Thymus (tissue), 11 donors: ENCODE measurements around the gene FILIP1. TPM values are rescaled to one million over a fixed set of nuclear protein-coding genes. Genes with fewer than 3 reads are reported as not detected.

Experiments
- DNase-seq, 9 donors: peaks; one replicate each; pipeline ENCODE4 v3.0.0-alpha.2; 2013; ENCODE audit warnings: low spot score in 9 of 9, low read depth in 6 of 9, missing footprints in 1 of 9
- H3K27ac ChIP-seq, 2 donors: one replicate each; pipeline ENCODE4 v1.5.1; 2013; ENCODE audit warnings: control low read depth in 1 of 2, low read depth in 1 of 2, low read length in 1 of 2, mild to moderate bottlenecking in 1 of 2, moderate library complexity in 1 of 2
- H3K27me3 ChIP-seq, 2 donors: one replicate each; pipeline ENCODE4 v1.5.1; 2013; ENCODE audit warnings: low read length in 1 of 2; ENCODE audit not compliant: control insufficient read depth in 2 of 2, insufficient read depth in 1 of 2
- H3K36me3 ChIP-seq, 2 donors: one replicate each; pipeline ENCODE4 v1.5.1; 2013; ENCODE audit warnings: low read length in 1 of 2, mild to moderate bottlenecking in 1 of 2, moderate library complexity in 1 of 2; ENCODE audit not compliant: control insufficient read depth in 2 of 2, insufficient read depth in 2 of 2
- H3K4me1 ChIP-seq, 2 donors: one replicate each; pipeline ENCODE4 v1.5.1; 2013; ENCODE audit warnings: low read length in 2 of 2; ENCODE audit not compliant: control insufficient read depth in 2 of 2, insufficient read depth in 2 of 2
- H3K4me3 ChIP-seq, 2 donors: one replicate each; pipeline ENCODE4 v1.5.1; 2013; ENCODE audit warnings: low read length in 2 of 2, control low read depth in 1 of 2, mild to moderate bottlenecking in 1 of 2
- H3K9me3 ChIP-seq, 2 donors: one replicate each; pipeline ENCODE4 v1.5.1; 2013; ENCODE audit warnings: low read length in 1 of 2, mild to moderate bottlenecking in 1 of 2; ENCODE audit not compliant: control insufficient read depth in 2 of 2, insufficient read depth in 1 of 2
- WGBS: extraction: QIAGEN DNeasy Blood & Tissue Kit; methylation state at CpG from one replicate; pipeline ENCODE4 v1.1.7; 2013; 5-methylcytosine and 5-hydroxymethylcytosine counted together
- polyA plus RNA-seq: library from polyadenylated mRNA; stranded (reverse); fragments of 200-250 nt; gene quantifications from one replicate; pipeline ENCODE4 v1.2.3, GENCODE V29; 2013
- total RNA-seq: library from RNA; stranded (reverse); fragments of 120-200 nt; gene quantifications from one replicate; pipeline ENCODE4 v1.2.4, GENCODE V29; 2013
- donor health status: healthy.

Gene FILIP1
- total and polyA plus RNA-seq, 2 donors, result 1.8 to 1.9 TPM

GRCh38 chr6:75284632-75285282 lies 208.8 kb downstream of the FILIP1 start, which contains the start of gene TMEM30A:
TSS of gene TMEM30A (minus strand) at chr6:75284792. CDS start at chr6:75284638, 154 bp downstream.
- no peaks in the 10 kb centered on the region for H3K27me3 ChIP-seq
- H3K36me3 ChIP-seq, result no peaks in the 10 kb centered on the region
- WGBS, result under 1% methylated on average over 55 of the region's 55 CpGs
- H3K4me3 ChIP-seq, result peak within 1 kb of the TSS; percentile 64 to 93
- H3K27ac ChIP-seq, result peak within 1 kb of the TSS; percentile 89 to 92
- no peaks in the 10 kb centered on the region for H3K9me3 ChIP-seq
- H3K4me1 ChIP-seq, result peaks cover 0 to 2% of the 10 kb centered on the region in 2 donors
- peak; percentile 93 to 98 (median 96) for DNase-seq

DNA sequence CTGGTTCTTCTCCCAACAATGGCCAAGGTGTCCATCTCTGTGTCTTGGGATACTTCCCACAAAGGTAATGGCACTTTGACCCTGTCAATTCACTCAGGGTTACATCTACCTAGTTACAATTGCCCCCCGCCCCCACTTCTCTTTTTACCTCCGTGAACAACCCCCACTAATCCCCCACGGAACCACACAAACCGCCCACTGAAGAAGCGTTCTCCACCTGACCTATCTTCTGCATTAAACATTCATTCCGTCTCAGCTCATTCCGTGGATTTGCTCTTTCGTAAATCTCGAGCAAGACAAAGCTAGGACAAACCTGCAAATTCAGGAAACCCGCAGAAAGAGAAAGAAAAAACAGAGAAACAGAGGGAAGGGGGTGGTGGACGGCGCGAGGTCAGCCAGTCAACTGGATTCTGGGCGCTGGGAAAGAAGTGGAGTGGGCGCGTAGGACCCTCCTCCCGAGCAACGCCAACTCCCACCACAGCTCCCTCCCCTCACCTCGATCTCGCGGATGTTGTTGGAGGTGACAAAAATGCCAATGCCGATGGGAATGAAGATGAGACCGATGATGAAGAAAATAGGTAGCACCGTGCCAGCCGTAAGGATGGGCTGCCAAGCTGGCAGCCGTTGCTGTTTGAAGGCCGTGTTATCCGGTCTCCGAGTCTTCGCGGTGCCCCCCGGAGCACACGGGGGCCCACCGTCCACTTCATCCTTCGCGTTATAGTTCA lies 209.5 kb downstream of the FILIP1 start:
- WGBS, result under 1% methylated on average over 36 of the region's 36 CpGs
- H3K4me1 ChIP-seq, result peaks cover 0 to 2% of the 10 kb centered on the region in 2 donors
- H3K9me3 ChIP-seq, result no peaks in the 10 kb centered on the region
- H3K27ac ChIP-seq, result peak overlapping the region; percentile 89 to 92
- no peaks in the 10 kb centered on the region for H3K36me3 ChIP-seq
- no peaks in the 10 kb centered on the region for H3K27me3 ChIP-seq
- peak in 5 of 9 donors; percentile 4 to 34 (median 31) for DNase-seq
- H3K4me3 ChIP-seq, result peak overlapping the region; percentile 64 to 93

GRCh38 chr6:75282706-75283105 lies 210.9 kb downstream of the FILIP1 start:
- Histone ChIP-seq H3K27ac (no peak overlapping the region), H3K9me3 (no peaks in the 10 kb centered on the region), H3K27me3 (no peaks in the 10 kb centered on the region), H3K36me3 (no peaks in the 10 kb centered on the region), H3K4me1 (peaks cover 0 to 2% of the 10 kb centered on the region in 2 donors), H3K4me3 (no peak overlapping the region)
- DNase-seq, result no peak
- WGBS, result 94% methylated on average over 2 of the region's 2 CpGs

GRCh38 chr6:75281653-75282052 lies 211.9 kb downstream of the FILIP1 start:
- no peaks in the 10 kb centered on the region for H3K9me3 ChIP-seq
- DNase-seq, result no peak
- H3K27me3 ChIP-seq, result no peaks in the 10 kb centered on the region
- peaks cover 0 to 2% of the 10 kb centered on the region in 2 donors for H3K4me1 ChIP-seq
- H3K36me3 ChIP-seq, result no peaks in the 10 kb centered on the region
- H3K27ac ChIP-seq, result no peak overlapping the region
- H3K4me3 ChIP-seq, result no peak overlapping the region

DNA sequence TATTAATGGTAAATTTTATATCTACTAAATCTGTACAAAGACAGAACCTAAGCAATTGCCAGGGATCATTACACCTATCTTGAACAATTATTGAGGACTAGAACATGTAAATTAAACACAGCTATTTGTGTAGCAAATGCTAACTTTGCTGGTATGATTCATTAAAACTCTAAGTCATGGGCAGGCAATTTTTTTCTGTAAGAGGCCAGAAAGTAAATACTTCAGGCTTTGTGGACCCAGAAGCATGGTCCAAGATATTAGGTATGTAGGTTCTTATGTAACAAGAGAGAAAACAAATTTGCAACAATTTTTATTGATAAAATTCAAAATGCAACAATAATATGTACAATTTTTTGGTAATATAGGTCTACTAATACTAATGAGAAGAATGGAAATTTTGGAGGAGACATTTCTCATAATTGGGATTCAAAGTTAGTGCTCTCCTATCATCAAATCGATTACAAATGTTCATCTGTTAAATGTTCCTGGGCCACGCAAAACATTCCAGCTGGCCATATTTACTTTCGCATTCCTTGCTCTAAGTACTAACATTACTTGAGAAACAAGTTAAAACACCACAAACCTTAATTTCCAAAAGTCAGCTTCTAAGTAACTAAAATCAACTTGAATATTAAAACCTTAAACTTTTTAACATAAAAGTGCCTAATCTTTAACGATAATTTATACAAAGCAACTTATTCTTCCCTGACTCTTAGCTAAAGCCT lies 213.3 kb downstream of the FILIP1 start:
- no peaks in the 10 kb centered on the region for H3K36me3 ChIP-seq
- WGBS, result 95% methylated on average over 4 of the region's 4 CpGs
- DNase-seq, result no peak
- H3K27ac ChIP-seq, result no peak overlapping the region
- no peak overlapping the region for H3K4me3 ChIP-seq
- no peaks in the 10 kb centered on the region for H3K4me1 ChIP-seq
- no peaks in the 10 kb centered on the region for H3K9me3 ChIP-seq
- H3K27me3 ChIP-seq, result no peaks in the 10 kb centered on the region

DNA sequence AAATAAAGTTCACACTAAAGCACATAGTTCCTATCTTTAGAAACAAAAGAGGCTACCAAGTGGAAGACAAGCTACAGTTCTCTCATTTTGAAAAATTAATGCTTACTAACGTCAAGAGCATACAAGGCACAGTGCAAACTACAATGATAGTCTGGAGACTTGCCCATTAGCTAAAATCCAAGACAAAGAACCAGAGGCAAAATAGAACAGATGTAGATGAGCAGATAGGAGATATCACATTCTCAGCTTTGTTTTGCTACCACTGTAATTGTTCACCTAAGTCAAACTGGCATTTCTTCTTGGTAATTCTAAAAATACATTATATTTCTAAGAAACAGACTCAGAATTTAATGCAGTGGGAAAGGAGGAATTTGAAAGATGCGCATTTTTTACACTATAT lies 214.2 kb downstream of the FILIP1 start:
- H3K27ac ChIP-seq, result no peak overlapping the region
- no peak overlapping the region for H3K4me3 ChIP-seq
- no peak for DNase-seq
- no peaks in the 10 kb centered on the region for H3K4me1 ChIP-seq
- H3K27me3 ChIP-seq, result no peaks in the 10 kb centered on the region
- no peaks in the 10 kb centered on the region for H3K36me3 ChIP-seq
- WGBS, result 96% methylated on average over 2 of the region's 2 CpGs
- no peaks in the 10 kb centered on the region for H3K9me3 ChIP-seq

GRCh38 chr6:75278474-75279077 lies 215.0 kb downstream of the FILIP1 start:
- Histone ChIP-seq H3K4me3 (no peak overlapping the region), H3K27me3 (no peaks in the 10 kb centered on the region), H3K4me1 (no peaks in the 10 kb centered on the region), H3K27ac (no peak overlapping the region), H3K36me3 (no peaks in the 10 kb centered on the region), H3K9me3 (no peaks in the 10 kb centered on the region)
- WGBS, result 80% methylated on average over 4 of the region's 4 CpGs
- DNase-seq, result no peak

- no peak overlapping the region for H3K4me3 ChIP-seq
- H3K36me3 ChIP-seq, result peaks cover 9 to 13% of the 10 kb centered on the region in 2 donors
- H3K27ac ChIP-seq, result no peak overlapping the region
- H3K9me3 ChIP-seq, result no peaks in the 10 kb centered on the region
- H3K27me3 ChIP-seq, result no peaks in the 10 kb centered on the region
- no peaks in the 10 kb centered on the region for H3K4me1 ChIP-seq
- DNase-seq, result no peak
Measured at GRCh38 chr6:75275067-75275466, 218.5 kb downstream of the FILIP1 start.

DNA sequence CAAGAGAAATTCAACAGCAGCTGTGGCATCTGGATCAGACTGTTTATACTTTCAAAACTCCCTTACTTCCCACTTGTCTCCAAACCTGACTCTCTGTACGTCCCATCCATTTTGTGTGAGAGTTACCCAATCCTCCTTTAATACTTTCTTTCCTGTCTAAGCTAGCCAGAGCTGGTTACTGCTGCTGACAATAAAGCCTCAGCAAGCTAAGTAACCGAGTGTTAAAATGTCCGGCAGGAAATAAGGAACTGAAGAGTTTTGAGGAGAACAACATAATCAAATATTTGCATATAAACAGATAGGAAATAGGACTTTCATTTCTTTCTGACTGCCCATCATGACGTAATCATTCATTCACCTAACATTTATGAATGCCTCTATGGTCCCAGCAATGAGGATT lies 220.6 kb downstream of the FILIP1 start:
- Histone ChIP-seq H3K27me3 (no peaks in the 10 kb centered on the region), H3K4me3 (no peak overlapping the region), H3K9me3 (no peaks in the 10 kb centered on the region), H3K4me1 (no peaks in the 10 kb centered on the region), H3K27ac (no peak overlapping the region), H3K36me3 (peaks cover 13 to 15% of the 10 kb centered on the region in 2 donors)
- no peak for DNase-seq
- 96% methylated on average over 4 of the region's 4 CpGs for WGBS
